GM15510 (cell line): ENCODE measurements around the gene PROB1.

Experiments
- POLR2A ChIP-seq: IDR thresholded peaks from 3 replicates; pipeline ENCODE4 v1.6.1; 2011; ENCODE audit warnings: borderline replicate concordance; ENCODE audit not compliant: insufficient read length; ENCODE audit errors: extremely low read depth

The PROB1 gene

DNA sequence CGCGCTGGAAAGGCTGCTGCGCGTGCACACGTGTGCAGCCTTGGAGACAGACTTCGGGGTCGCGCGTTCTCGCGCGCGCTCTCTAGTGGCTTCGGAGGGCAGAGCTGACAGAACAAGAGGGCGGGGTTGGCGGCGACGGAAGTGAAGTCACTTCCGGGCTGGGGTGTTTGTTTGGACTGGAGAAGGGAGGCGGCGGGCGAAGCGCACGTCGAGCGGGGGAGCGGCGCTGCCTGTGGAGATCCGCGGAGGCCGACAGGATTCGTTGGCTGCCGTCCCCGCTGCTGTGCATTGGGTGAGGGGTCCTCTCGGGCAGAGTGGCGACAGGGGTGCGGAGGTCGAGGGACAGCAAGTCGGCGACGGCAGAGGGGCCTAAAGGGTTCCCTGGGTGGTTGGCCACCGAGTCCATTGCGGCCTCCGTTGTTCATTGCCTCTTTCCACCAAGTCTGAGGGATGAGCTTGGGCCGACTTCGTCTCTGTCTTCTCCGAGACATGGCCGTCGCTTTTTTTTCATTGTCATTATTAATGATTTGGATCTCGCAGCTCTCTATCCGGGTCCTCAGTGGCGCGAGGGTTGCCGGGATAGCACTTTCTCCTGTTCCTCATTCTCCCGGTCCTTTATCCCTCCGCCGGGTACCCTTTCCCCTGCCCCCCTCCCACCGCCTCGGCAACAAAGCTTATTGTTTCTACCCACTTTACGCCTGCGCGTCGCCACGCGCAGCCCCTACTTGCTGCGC, 53.0 kb downstream of the PROB1 start, which contains the start of gene PAIP2:
PAIP2 (plus strand) TSS at position 166 of the 734 bp plus-strand sequence. CDS start 21,931 bp downstream, outside the sequence.
- TF ChIP-seq POLR2A, result peak; percentile 87

DNA sequence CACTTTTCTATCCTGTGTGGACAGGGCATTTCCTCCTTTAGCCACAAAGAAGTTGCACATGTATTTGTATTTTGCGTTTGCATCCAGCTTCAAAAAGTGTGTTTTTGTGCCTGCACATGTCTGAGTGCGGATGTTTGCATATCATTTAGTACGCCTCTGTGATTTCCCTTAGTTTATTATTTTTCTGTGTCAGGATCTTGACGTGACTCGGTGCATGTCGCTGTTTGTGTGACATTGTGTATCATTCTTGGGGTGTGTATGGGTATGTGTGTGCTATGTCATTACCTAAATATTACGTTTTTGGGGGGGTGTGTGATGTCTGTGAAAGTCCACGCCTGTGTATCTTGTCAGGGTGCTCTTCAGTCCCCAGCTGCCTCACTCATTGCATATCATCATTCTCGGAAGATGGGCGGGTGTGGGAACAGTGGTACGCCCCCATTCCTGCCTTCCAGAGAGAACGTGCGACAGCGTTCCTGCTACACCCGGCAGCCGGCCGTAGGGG, 53.7 kb downstream of the PROB1 start:
- no peak for TF ChIP-seq POLR2A
